Stimulated activated memory B cell treated with anti-CD40 and anti-IgM and Interleukin-4, amounts not matched to agents 10 μg/mL and 1 μg/mL and 100 μg/mL, for 72 hours (primary cell): ENCODE measurements around the gene MAP2K4.
A peak's percentile ranks its signal among the peaks of the same experiment; 100 is the strongest.
"Not testable (repeated sequence)": the region's sequence is repeated elsewhere in the genome, so short reads cannot be mapped to it uniquely, and the experiment has no call there.

ENCODE experiments used
- ATAC-seq: fragments of 150-1000 bp; cut with Tn5 transposase; 2 replicates; pipeline ENCODE4 v1.10.0; 2021
- H3K27ac Mint-ChIP-seq: one replicate; pipeline ENCODE4 v1.8.0; 2022; ENCODE audit warnings: mild to moderate bottlenecking, mixed read lengths
- H3K27me3 Mint-ChIP-seq: one replicate; pipeline ENCODE4 v1.8.0; 2022; ENCODE audit warnings: mixed read lengths
- H3K36me3 Mint-ChIP-seq: one replicate; pipeline ENCODE4 v1.8.0; 2022; ENCODE audit warnings: mixed read lengths
- H3K4me1 Mint-ChIP-seq: one replicate; pipeline ENCODE4 v1.8.0; 2022; ENCODE audit warnings: mixed read lengths
- H3K4me3 Mint-ChIP-seq: one replicate; pipeline ENCODE4 v1.8.0; 2022; ENCODE audit warnings: mild to moderate bottlenecking, moderate library complexity, mixed read lengths
- H3K9me3 Mint-ChIP-seq: one replicate; pipeline ENCODE4 v1.8.0; 2022; ENCODE audit warnings: mixed read lengths

The MAP2K4 gene

GRCh38 chr17:12020642-12021622 lies at the start of gene MAP2K4:
Gene MAP2K4 (plus strand): TSS chr17:12020877. CDS start chr17:12020887, 10 bp downstream.
- Mint-ChIP-seq H3K27ac (peak within 1 kb of the TSS; percentile 64), H3K36me3 (no peaks in the 10 kb centered on the region), H3K27me3 (no peaks in the 10 kb centered on the region), H3K4me3 (peak within 1 kb of the TSS; percentile 70), H3K4me1 (peaks cover 34% of the 10 kb centered on the region), H3K9me3 (no peaks in the 10 kb centered on the region)
- peak; percentile 99 for ATAC-seq

GRCh38 chr17:11972741-11973140 lies 47.9 kb upstream of the MAP2K4 start:
- not testable (repeated sequence) for H3K4me3 Mint-ChIP-seq, H3K4me1 Mint-ChIP-seq, ATAC-seq, H3K27ac Mint-ChIP-seq, H3K27me3 Mint-ChIP-seq
- Mint-ChIP-seq H3K9me3 (peaks cover 12% of the 10 kb centered on the region), H3K36me3 (peaks cover 72% of the 10 kb centered on the region)

- no peaks in the 10 kb centered on the region for H3K9me3 Mint-ChIP-seq
- ATAC-seq = no peak
- no peak overlapping the region for H3K4me3 Mint-ChIP-seq
- peaks cover 84% of the 10 kb centered on the region for H3K36me3 Mint-ChIP-seq
- H3K4me1 Mint-ChIP-seq = no peaks in the 10 kb centered on the region
- H3K27ac Mint-ChIP-seq = no peak overlapping the region
- H3K27me3 Mint-ChIP-seq = no peaks in the 10 kb centered on the region
These were observed 40.9 kb upstream of the MAP2K4 start for GRCh38 chr17:11979795-11980194.

DNA sequence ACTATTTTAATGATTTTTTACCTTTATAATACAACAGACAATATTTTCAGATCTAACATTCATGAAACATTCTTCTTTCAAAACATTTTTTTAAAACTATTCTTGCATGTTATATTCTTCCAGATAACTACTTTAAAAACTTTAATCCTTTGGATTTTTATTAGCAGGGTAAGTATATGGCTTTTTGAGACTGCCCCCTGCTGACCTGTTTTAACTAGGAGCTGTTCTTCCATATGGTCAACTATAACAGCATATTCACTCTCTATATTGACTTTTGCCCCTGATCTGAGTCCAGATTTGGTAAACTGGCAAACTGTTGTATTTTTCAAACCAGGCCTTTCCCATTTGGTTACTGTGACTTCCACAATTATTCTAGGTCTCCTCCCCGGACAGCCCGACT lies 39.9 kb upstream of the MAP2K4 start:
- no peaks in the 10 kb centered on the region for H3K27me3 Mint-ChIP-seq
- no peak overlapping the region for H3K27ac Mint-ChIP-seq
- H3K9me3 Mint-ChIP-seq = no peaks in the 10 kb centered on the region
- no peak overlapping the region for H3K4me3 Mint-ChIP-seq
- no peaks in the 10 kb centered on the region for H3K4me1 Mint-ChIP-seq
- H3K36me3 Mint-ChIP-seq = peaks cover 76% of the 10 kb centered on the region
- ATAC-seq = no peak

GRCh38 chr17:11981862-11982261 lies 38.8 kb upstream of the MAP2K4 start:
- peaks cover 65% of the 10 kb centered on the region for H3K36me3 Mint-ChIP-seq

GRCh38 chr17:11986179-11986941 lies 34.3 kb upstream of the MAP2K4 start:
- Mint-ChIP-seq H3K4me3 (no peak overlapping the region), H3K4me1 (peaks cover 17% of the 10 kb centered on the region), H3K27me3 (no peaks in the 10 kb centered on the region), H3K36me3 (peaks cover 66% of the 10 kb centered on the region), H3K27ac (no peak overlapping the region), H3K9me3 (no peaks in the 10 kb centered on the region)
- ATAC-seq = no peak

More at GRCh38 chr17:11981862-11982261, 38.8 kb upstream of the MAP2K4 start:
- Mint-ChIP-seq H3K9me3 (no peaks in the 10 kb centered on the region), H3K27me3 (no peaks in the 10 kb centered on the region), H3K4me1 (no peaks in the 10 kb centered on the region), H3K4me3 (no peak overlapping the region), H3K27ac (no peak overlapping the region)
- ATAC-seq = no peak

DNA sequence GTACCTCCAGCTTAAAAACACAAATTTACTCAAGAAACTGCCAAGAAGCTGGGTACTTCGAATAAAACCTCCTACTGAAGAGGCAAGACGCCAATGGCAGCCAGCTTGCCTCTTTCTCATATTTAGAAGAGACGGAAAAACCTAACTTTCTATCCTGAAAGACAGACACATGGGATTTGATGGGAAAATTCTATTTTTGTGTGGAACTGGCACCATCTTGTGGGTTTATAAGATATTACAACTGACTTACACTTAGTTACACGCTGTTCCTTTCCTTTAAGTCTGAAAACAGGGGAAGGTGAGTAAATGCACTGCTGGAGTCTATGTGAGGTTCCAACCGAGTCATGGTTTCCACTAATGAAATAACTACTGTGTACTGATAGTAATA lies 33.7 kb upstream of the MAP2K4 start:
- H3K36me3 Mint-ChIP-seq = peaks cover 63% of the 10 kb centered on the region
- no peak overlapping the region for H3K4me3 Mint-ChIP-seq
- H3K27ac Mint-ChIP-seq = no peak overlapping the region
- H3K9me3 Mint-ChIP-seq = no peaks in the 10 kb centered on the region
- H3K4me1 Mint-ChIP-seq = peaks cover 17% of the 10 kb centered on the region
- H3K27me3 Mint-ChIP-seq = no peaks in the 10 kb centered on the region
- ATAC-seq = no peak

- H3K9me3 Mint-ChIP-seq = no peaks in the 10 kb centered on the region
- peaks cover 42% of the 10 kb centered on the region for H3K36me3 Mint-ChIP-seq
- peaks cover 22% of the 10 kb centered on the region for H3K4me1 Mint-ChIP-seq
- ATAC-seq = no peak
- no peaks in the 10 kb centered on the region for H3K27me3 Mint-ChIP-seq
- no peak overlapping the region for H3K4me3 Mint-ChIP-seq
- no peak overlapping the region for H3K27ac Mint-ChIP-seq
These were observed 30.2 kb upstream of the MAP2K4 start for GRCh38 chr17:11990363-11990983.

DNA sequence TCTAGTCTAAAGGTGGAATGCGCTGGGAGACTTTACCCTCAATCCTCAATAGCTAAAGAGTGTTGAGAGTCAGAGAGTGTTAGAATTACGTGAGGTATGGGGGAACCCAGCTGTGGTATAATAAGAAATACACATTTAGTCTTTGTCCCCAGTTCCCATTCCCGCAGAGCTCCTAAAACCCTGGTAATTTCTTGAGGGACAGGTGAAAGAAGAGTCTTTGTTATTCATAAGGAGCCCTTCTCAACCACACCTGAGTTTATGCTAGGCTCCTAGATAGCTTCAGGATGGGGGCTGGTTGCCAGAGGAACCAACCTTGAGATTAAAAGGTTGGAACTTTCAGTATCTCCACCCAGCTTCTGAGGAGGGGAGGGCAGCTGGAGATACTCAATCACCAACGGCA lies 29.2 kb upstream of the MAP2K4 start:
- no peaks in the 10 kb centered on the region for H3K9me3 Mint-ChIP-seq
- no peak overlapping the region for H3K4me3 Mint-ChIP-seq
- ATAC-seq = no peak
- no peak overlapping the region for H3K27ac Mint-ChIP-seq
- no peaks in the 10 kb centered on the region for H3K27me3 Mint-ChIP-seq
- H3K4me1 Mint-ChIP-seq = peaks cover 22% of the 10 kb centered on the region
- H3K36me3 Mint-ChIP-seq = peaks cover 42% of the 10 kb centered on the region

DNA sequence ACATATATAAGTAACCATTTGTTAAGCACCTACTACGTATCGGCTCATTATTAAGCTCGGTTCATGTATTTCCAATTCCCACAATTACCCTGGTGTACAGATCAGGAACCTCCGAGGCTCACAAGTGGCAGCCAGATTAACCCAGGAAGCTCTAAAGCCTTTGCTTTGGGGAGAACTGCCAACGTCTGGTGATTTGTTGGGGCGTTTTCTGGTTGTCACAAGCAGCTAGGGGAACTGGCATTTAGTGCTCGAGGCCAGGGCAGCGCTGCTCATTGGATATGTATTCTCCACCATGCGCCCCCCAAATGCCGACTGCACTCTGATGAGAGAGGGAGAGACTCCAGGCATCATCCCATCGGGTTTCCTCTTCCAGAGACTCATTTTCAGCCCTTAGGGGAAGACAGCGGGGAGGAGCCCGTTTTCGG lies 23.9 kb upstream of the MAP2K4 start:
- H3K36me3 Mint-ChIP-seq = peaks cover 10% of the 10 kb centered on the region
- H3K27me3 Mint-ChIP-seq = no peaks in the 10 kb centered on the region
- peak overlapping the region; percentile 88 for H3K4me3 Mint-ChIP-seq
- peaks cover 4% of the 10 kb centered on the region for H3K9me3 Mint-ChIP-seq
- ATAC-seq = peak; percentile 67
- peaks cover 14% of the 10 kb centered on the region for H3K4me1 Mint-ChIP-seq
- H3K27ac Mint-ChIP-seq = peak overlapping the region; percentile 88

DNA sequence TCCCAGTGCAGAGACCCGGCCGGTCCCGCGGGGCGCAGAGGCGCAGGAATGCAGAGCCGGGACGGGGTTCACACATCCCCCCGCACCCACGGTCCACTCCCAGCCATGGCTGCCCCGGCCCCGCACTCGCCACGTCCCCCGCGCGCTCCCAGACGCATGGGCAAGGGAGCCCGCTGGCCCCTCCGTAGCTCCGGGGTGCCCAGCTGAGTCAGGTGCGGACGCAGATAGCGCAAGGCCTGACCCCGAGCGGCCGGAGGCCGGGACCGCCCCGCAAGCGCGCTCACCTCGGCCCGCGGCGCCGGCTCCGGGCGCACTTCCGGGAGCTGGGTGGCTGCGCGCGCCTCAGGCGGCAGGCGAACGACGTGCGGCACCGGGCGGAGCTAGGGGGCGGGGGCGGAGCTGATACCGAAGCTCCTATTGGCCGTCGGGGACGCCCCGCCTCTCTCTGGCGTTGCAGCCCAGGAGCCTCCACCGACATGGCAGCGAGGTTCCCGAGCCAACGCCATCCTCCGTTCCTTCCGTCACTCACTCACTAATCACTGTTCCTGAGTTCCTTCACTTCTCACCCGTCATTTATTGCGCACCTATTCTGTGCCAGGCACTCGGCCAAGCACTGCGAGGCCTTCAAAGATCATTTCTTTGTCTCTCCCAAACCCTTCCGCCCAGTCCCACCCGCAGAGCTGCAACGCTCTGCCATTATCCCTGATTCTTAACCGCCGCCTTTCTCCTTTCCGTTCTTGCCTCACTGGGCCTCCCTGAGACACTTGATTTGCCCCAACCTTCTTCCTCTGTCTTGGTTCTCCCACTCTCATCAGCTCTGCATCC lies 23.3 kb upstream of the MAP2K4 start, which contains the start of gene ZNF18:
Gene ZNF18, minus strand, starts transcription at position 329 of the 825 bp plus-strand sequence. CDS start 4,646 bp downstream, outside the sequence.
- Mint-ChIP-seq H3K4me1 (peaks cover 14% of the 10 kb centered on the region), H3K4me3 (peak within 1 kb of the TSS; percentile 88), H3K36me3 (peaks cover 4% of the 10 kb centered on the region), H3K9me3 (peaks cover 4% of the 10 kb centered on the region), H3K27me3 (no peaks in the 10 kb centered on the region), H3K27ac (peak within 1 kb of the TSS; percentile 88)
- ATAC-seq = peak; percentile 99

DNA sequence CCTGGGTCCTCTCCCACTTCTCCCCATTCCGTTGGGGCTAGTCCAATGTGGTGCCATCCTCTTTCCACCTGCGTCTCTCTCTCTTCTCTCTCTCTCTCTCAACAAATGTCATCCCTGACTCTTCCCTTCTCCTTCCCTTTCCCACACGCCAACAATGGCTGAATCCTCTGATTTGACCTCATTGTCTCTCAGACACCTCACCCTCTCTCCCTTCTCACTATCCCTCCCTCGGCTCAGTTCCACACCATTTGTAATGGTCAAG lies 22.8 kb upstream of the MAP2K4 start:
- H3K27me3 Mint-ChIP-seq = no peaks in the 10 kb centered on the region
- peak overlapping the region; percentile 88 for H3K4me3 Mint-ChIP-seq
- no peak for ATAC-seq
- peaks cover 4% of the 10 kb centered on the region for H3K9me3 Mint-ChIP-seq
- peak overlapping the region; percentile 88 for H3K27ac Mint-ChIP-seq
- H3K36me3 Mint-ChIP-seq = no peaks in the 10 kb centered on the region
- peaks cover 14% of the 10 kb centered on the region for H3K4me1 Mint-ChIP-seq

DNA sequence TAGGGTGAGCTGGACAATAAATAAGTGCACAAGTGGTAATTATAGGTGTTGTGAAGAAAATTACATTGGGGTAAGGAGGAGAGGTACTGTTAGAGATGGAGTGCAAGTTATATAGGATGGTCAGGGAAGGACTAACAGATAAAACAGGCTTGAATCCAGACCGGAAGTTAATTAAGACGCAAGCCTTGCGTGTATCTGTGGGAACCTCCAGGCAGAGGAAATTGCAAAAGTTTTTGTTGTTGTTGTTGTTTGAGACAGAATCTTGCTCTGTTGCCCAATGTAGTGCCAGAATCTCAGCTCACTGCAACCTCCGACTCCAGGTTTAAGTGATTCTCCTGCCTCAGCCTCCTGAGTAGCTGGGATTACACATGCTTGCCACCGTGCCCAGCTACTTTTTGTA lies 21.0 kb upstream of the MAP2K4 start:
- Mint-ChIP-seq H3K4me3 (no peak overlapping the region), H3K27me3 (no peaks in the 10 kb centered on the region), H3K9me3 (peaks cover 4% of the 10 kb centered on the region), H3K4me1 (peaks cover 13% of the 10 kb centered on the region), H3K27ac (no peak overlapping the region), H3K36me3 (no peaks in the 10 kb centered on the region)
- ATAC-seq = no peak

- no peak overlapping the region for H3K4me3 Mint-ChIP-seq
- H3K36me3 Mint-ChIP-seq = no peaks in the 10 kb centered on the region
- H3K9me3 Mint-ChIP-seq = no peaks in the 10 kb centered on the region
- ATAC-seq = no peak
- H3K27me3 Mint-ChIP-seq = peaks cover 4% of the 10 kb centered on the region
- no peak overlapping the region for H3K27ac Mint-ChIP-seq
- no peaks in the 10 kb centered on the region for H3K4me1 Mint-ChIP-seq
These were observed 13.2 kb upstream of the MAP2K4 start for GRCh38 chr17:12007466-12007865.
